Activated B cell treated with CpG ODN at 0.5 μM for 24 hours (primary cell): ENCODE results near the gene QDPR. TPM values are rescaled to one million over a fixed set of nuclear protein-coding genes. Genes with fewer than 3 reads are reported as not detected.

Experiments
- ATAC-seq: fragments of 200-7000 bp; cut with Tn5 transposase; one replicate; pipeline ENCODE4 v1.10.0; 2021; ENCODE audit warnings: low read depth, mild to moderate bottlenecking, moderate library complexity
- CTCF ChIA-PET: fragments of 350-600 bp; sonication (Branson Sonifier 250); formaldehyde crosslinking; loops from one replicate; lab custom pipeline; 2021; ENCODE audit warnings: antibody characterized with exemption; lab: Charles Lee
- POLR2A ChIA-PET: fragments of 350-600 bp; sonication (Branson Sonifier 250); formaldehyde crosslinking; loops from one replicate; lab custom pipeline; 2021; ENCODE audit warnings: antibody characterized with exemption; lab: Charles Lee
- DNase-seq: peaks from one replicate; pipeline ENCODE4 v3.0.0; 2022
- H3K27ac Mint-ChIP-seq: one replicate; pipeline ENCODE4 v1.8.0; 2020; ENCODE audit warnings: mixed read lengths
- H3K27me3 Mint-ChIP-seq: one replicate; pipeline ENCODE4 v1.8.0; 2021; ENCODE audit warnings: mixed read lengths
- H3K36me3 Mint-ChIP-seq: one replicate; pipeline ENCODE4 v1.8.0; 2021; ENCODE audit warnings: low read depth, mixed read lengths
- H3K4me1 Mint-ChIP-seq: one replicate; pipeline ENCODE4 v1.8.0; 2021; ENCODE audit warnings: mixed read lengths
- H3K4me3 Mint-ChIP-seq: one replicate; pipeline ENCODE4 v1.8.0; 2020; ENCODE audit warnings: mild to moderate bottlenecking, mixed read lengths
- H3K9me3 Mint-ChIP-seq: one replicate; pipeline ENCODE4 v1.8.0; 2020; ENCODE audit warnings: mixed read lengths
- CTCF ChIP-seq: fragments of 200-600 bp; IDR thresholded peaks from one replicate; pipeline ENCODE4 v1.8.0; 2022; ENCODE audit warnings: antibody characterized with exemption, mild to moderate bottlenecking
- intact Hi-C: fragments of 100-400 bp; cut with micrococcal nuclease; formaldehyde crosslinking; loops from one replicate; pipeline ENCODE4 v1.15.1; 2024
- total RNA-seq: library from RNA; stranded (reverse); gene quantifications from 2 replicates; pipeline ENCODE4 v1.2.3, GENCODE V29; 2022

The QDPR gene
- total RNA-seq, 1 donor from 2014 or later: 7.2 TPM

- peaks cover 1% of the 10 kb centered on the region for H3K36me3 Mint-ChIP-seq
- no peak for ATAC-seq
- intact Hi-C loops: no loop called here
- H3K9me3 Mint-ChIP-seq: no peaks in the 10 kb centered on the region
- DNase-seq: no peak
- ChIA-PET POLR2A (no interaction called here), CTCF (no interaction called here)
- H3K4me3 Mint-ChIP-seq: no peak overlapping the region
- H3K27ac Mint-ChIP-seq: no peak overlapping the region
- H3K4me1 Mint-ChIP-seq: peaks cover 5% of the 10 kb centered on the region
- no peak for TF ChIP-seq CTCF
- no peaks in the 10 kb centered on the region for H3K27me3 Mint-ChIP-seq
Observed at GRCh38 chr4:17475481-17475880, 36.4 kb downstream of the QDPR start.

- no peak for ATAC-seq
- Mint-ChIP-seq H3K36me3 (peaks cover 1% of the 10 kb centered on the region), H3K27me3 (no peaks in the 10 kb centered on the region), H3K4me1 (peaks cover 2% of the 10 kb centered on the region), H3K27ac (no peak overlapping the region), H3K4me3 (no peak overlapping the region), H3K9me3 (no peaks in the 10 kb centered on the region)
- POLR2A ChIA-PET: no interaction called here
- DNase-seq: no peak
- intact Hi-C loops: no loop called here
- CTCF ChIA-PET: no interaction called here
- no peak for TF ChIP-seq CTCF
Observed at GRCh38 chr4:17469931-17470674, 41.8 kb downstream of the QDPR start.

GRCh38 chr4:17468619-17469221 lies 43.2 kb downstream of the QDPR start:
- no peak for TF ChIP-seq CTCF
- intact Hi-C loops: no loop called here
- CTCF ChIA-PET: no interaction called here
- no peak overlapping the region for H3K4me3 Mint-ChIP-seq
- H3K4me1 Mint-ChIP-seq: peaks cover 2% of the 10 kb centered on the region
- POLR2A ChIA-PET: no interaction called here
- no peaks in the 10 kb centered on the region for H3K27me3 Mint-ChIP-seq
- H3K9me3 Mint-ChIP-seq: no peaks in the 10 kb centered on the region
- no peak for DNase-seq
- H3K27ac Mint-ChIP-seq: no peak overlapping the region
- ATAC-seq: no peak
- H3K36me3 Mint-ChIP-seq: peaks cover 1% of the 10 kb centered on the region

GRCh38 chr4:17463606-17464005 lies 48.3 kb downstream of the QDPR start:
- CTCF ChIA-PET: interaction anchor here (0.9 to 1.4 kb wide), 2 partner anchors 9 to 15 kb away, joined by 3 to 10 read pairs; no protein-coding TSS in a partner anchor
- TF ChIP-seq CTCF: no peak

GRCh38 chr4:17450269-17450804 lies 61.6 kb downstream of the QDPR start:
- no peaks in the 10 kb centered on the region for H3K4me1 Mint-ChIP-seq

More at GRCh38 chr4:17463606-17464005, 48.3 kb downstream of the QDPR start:
- H3K27ac Mint-ChIP-seq: no peak overlapping the region
- POLR2A ChIA-PET: no interaction called here
- ATAC-seq: no peak
- no peaks in the 10 kb centered on the region for H3K4me1 Mint-ChIP-seq
- intact Hi-C loops: no loop called here
- DNase-seq: no peak
- peaks cover 4% of the 10 kb centered on the region for H3K9me3 Mint-ChIP-seq
- no peaks in the 10 kb centered on the region for H3K36me3 Mint-ChIP-seq
- H3K4me3 Mint-ChIP-seq: no peak overlapping the region
- H3K27me3 Mint-ChIP-seq: no peaks in the 10 kb centered on the region

More at GRCh38 chr4:17450269-17450804, 61.6 kb downstream of the QDPR start:
- POLR2A ChIA-PET: no interaction called here
- Mint-ChIP-seq H3K4me3 (no peak overlapping the region), H3K9me3 (peaks cover 7% of the 10 kb centered on the region), H3K27me3 (no peaks in the 10 kb centered on the region), H3K36me3 (no peaks in the 10 kb centered on the region), H3K27ac (no peak overlapping the region)
- DNase-seq (no peak), ATAC-seq (no peak)
- CTCF ChIA-PET: no interaction called here
- intact Hi-C loops: no loop called here
- TF ChIP-seq CTCF: no peak
